ENCODE results near the gene PSMD9. TPM values are rescaled to one million over a fixed set of nuclear protein-coding genes. Genes with fewer than 3 reads are reported as not detected.

The PSMD9 gene
- total and polyA plus RNA-seq, 12 donors = 13.6 to 117 (median 34.4) TPM

DNA sequence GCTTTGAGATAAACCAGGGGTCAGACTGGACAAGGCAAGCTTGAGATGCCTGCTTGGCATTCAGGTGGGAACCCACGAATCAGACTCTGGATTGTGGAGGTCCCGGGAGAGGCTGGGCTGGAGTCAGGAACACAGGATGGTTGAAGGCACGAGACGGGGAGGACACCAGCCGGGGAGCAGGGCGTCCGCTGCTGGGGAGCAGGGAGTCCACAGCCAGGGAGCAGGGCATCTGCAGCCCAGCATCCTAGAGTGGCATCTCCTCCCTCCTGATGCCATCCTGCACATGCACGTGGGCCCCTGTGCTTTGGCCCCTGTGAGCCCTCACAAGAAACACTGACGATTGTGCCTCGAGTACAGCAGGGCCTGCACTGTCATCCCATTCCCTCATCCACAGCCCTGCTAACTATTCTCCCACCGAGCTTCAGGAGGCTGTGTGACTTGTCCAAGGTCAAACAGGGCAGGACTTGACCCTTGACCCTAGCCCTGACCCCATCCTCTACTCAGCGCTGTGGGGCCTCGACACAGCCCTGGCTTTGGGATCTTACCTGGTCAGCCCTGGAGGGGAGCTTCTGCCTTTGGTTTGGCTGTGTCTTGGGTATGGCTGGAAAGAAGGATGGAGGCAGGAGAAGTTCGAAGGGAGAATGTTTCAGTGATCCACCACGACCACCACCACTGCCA is 74.9 kb downstream of the PSMD9 start:
- Histone ChIP-seq H3K4me3 (no peak overlapping the region), H3K9me3 (no peaks in the 10 kb centered on the region), H3K27me3 (no peaks in the 10 kb centered on the region), H3K27ac (no peak overlapping the region), H3K36me3 (peaks cover 0 to 5% (median 0%) of the 10 kb centered on the region in 9 donors), H3K4me1 (peaks cover 0 to 14% (median 2%) of the 10 kb centered on the region in 9 donors)
- TF ChIP-seq, protein P1, sequence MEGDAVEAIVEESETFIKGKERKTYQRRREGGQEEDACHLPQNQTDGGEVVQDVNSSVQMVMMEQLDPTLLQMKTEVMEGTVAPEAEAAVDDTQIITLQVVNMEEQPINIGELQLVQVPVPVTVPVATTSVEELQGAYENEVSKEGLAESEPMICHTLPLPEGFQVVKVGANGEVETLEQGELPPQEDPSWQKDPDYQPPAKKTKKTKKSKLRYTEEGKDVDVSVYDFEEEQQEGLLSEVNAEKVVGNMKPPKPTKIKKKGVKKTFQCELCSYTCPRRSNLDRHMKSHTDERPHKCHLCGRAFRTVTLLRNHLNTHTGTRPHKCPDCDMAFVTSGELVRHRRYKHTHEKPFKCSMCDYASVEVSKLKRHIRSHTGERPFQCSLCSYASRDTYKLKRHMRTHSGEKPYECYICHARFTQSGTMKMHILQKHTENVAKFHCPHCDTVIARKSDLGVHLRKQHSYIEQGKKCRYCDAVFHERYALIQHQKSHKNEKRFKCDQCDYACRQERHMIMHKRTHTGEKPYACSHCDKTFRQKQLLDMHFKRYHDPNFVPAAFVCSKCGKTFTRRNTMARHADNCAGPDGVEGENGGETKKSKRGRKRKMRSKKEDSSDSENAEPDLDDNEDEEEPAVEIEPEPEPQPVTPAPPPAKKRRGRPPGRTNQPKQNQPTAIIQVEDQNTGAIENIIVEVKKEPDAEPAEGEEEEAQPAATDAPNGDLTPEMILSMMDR (IDR thresholded peaks at IDR 0.05) = no peak
- WGBS, 2 donors = 85 to 90% methylated on average over 15 of the region's 15 CpGs
- DNase-seq (no peak), ATAC-seq (peak in 1 of 8 donors; percentile 15)
- intact Hi-C loops (cut with DNase I) = loop anchor here in 1 of 10 donors (10.0 kb wide), 1 partner anchor 61 kb away; the partner anchor contains the start of gene BCL7A

DNA sequence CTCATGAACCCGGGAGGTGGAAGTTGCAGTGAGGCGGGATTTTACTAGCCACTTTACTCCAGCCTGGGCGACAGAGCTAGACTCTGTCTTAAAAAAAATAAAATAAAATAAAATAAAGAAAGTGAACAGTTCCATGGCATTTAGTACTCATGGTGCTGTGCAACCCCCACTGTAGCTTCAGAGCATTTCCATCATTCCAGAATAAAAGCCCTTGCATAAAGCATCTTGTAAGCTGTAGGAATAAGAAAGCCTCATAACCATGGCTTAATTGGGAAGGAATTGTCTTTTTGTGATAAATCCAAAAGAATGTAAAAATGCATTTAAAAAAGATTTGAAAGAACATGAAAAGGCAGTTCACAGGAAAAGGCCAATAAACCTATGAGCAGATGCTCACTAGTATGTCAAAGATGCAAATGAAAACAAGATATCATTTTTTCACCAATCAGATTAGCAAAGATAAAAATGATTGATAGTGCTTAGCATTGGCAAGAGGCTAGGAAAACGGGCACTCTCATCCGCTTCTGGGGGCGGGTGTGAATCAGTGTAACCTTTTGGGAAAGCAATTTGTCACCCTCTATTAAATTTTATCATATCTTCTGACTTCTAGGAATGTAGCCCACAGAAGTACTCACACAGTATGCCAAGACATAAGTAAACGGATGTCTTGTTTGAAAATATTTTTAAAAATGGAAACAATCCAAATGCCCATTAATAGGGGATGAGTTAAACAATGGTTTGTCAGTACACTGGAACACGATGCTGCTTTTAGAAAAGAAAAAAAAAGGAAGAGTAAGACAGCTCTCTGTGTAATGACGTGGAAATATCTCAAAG is 76.4 kb downstream of the PSMD9 start:
- ATAC-seq (peak in 3 of 8 donors; percentile 6 to 50 (median 17)), DNase-seq (no peak)
- Histone ChIP-seq H3K27ac (no peak overlapping the region), H3K4me3 (no peak overlapping the region), H3K4me1 (peaks cover 0 to 14% (median 4%) of the 10 kb centered on the region in 9 donors), H3K36me3 (peaks cover 0 to 7% (median 0%) of the 10 kb centered on the region in 9 donors), H3K9me3 (no peaks in the 10 kb centered on the region), H3K27me3 (no peaks in the 10 kb centered on the region)
- TF ChIP-seq, protein P1 (IDR thresholded peaks at IDR 0.05) = no peak
- 47 to 50% methylated on average over 9 of the region's 9 CpGs for WGBS, 2 donors
- intact Hi-C loops (cut with DNase I) = loop anchor here in 2 of 10 donors (5.0 to 10.0 kb wide), 2 partner anchors 57 to 60 kb away; partner anchors contain the start of gene BCL7A (in 2 of the 2)

DNA sequence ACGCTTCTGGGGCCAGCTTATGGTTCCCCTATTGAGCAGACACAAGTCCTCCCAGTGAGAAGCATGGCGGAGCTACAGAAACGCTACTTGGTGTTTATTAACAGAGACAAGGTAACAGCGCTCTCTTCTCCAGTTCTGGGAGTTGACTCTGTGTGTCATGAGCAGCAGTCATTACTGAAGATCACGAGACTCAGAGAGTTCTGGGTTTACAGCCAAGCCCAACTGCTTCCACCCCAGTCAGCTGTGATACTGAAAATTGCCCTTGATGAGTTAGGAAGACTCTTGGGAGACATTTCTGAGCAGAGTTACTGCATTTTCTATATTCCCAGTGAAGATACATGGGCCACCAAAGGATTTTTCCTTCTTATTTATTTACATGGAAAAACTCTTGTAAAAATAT is 78.4 kb downstream of the PSMD9 start:
- ATAC-seq = peak; percentile 56 to 91 (median 78)
- intact Hi-C loops (cut with DNase I) = loop anchor here in 2 of 10 donors (5.0 to 10.0 kb wide), 2 partner anchors 55 to 58 kb away; partner anchors contain the start of gene BCL7A (in 2 of the 2)
- H3K4me3 ChIP-seq = no peak overlapping the region
- H3K36me3 ChIP-seq = peaks cover 0 to 7% (median 0%) of the 10 kb centered on the region in 9 donors
- WGBS, 2 donors = 61 to 75% methylated on average over 5 of the region's 5 CpGs
- peak in 1 of 2 donors; percentile 35 for DNase-seq
- TF ChIP-seq, protein P1 (IDR thresholded peaks at IDR 0.05) = no peak
- H3K27me3 ChIP-seq = no peaks in the 10 kb centered on the region
- no peaks in the 10 kb centered on the region for H3K9me3 ChIP-seq
- peaks cover 0 to 25% (median 12%) of the 10 kb centered on the region in 9 donors for H3K4me1 ChIP-seq
- peak overlapping the region in 9 of 10 donors; percentile 30 to 88 (median 75) for H3K27ac ChIP-seq

Other genes starting within 250 kb of the PSMD9 start
- gene MORN3, start 219.1 kb upstream of the PSMD9 start, total RNA-seq = under 1 TPM in 5 of 10 donors, not detected in 5; 0.17 to 0.28 (median 0.18) TPM
- gene MORN3, start 219.1 kb upstream of the PSMD9 start, polyA plus RNA-seq = under 1 TPM; 0.15 to 0.19 TPM
- gene TMEM120B, start 176.0 kb upstream of the PSMD9 start, total RNA-seq = 10 to 100 TPM in 2 of 10 donors, 1 to 10 TPM in 8; 5.3 to 12.3 (median 7.3) TPM
- 10 to 100 TPM in 1 of 2 donors, 1 to 10 TPM in 1; 7.7 to 12.7 TPM for gene TMEM120B, start 176.0 kb upstream of the PSMD9 start, polyA plus RNA-seq
- 10 to 100 TPM; 19.8 to 45.6 (median 27.2) TPM for gene RHOF, start 95.1 kb upstream of the PSMD9 start, total RNA-seq
- gene RHOF, start 95.1 kb upstream of the PSMD9 start, polyA plus RNA-seq = 10 to 100 TPM; 16.5 to 16.6 TPM
- gene SETD1B, start 84.8 kb upstream of the PSMD9 start, total RNA-seq = 10 to 100 TPM; 10.3 to 14.8 (median 11.2) TPM
- 10 to 100 TPM in 1 of 2 donors, 1 to 10 TPM in 1; 2.8 to 11.9 TPM for gene SETD1B, start 84.8 kb upstream of the PSMD9 start, polyA plus RNA-seq
- gene HPD, start 29.9 kb upstream of the PSMD9 start, total RNA-seq = 1 to 10 TPM in 6 of 10 donors, under 1 TPM in 4; 0.24 to 3.4 (median 1.2) TPM
- 1 to 10 TPM; 1.0 to 1.3 TPM for gene HPD, start 29.9 kb upstream of the PSMD9 start, polyA plus RNA-seq
- 1 to 10 TPM in 7 of 10 donors, under 1 TPM in 3; 0.52 to 4.6 (median 1.9) TPM for gene CFAP251, start 29.8 kb downstream of the PSMD9 start, total RNA-seq
- 1 to 10 TPM in 1 of 2 donors, under 1 TPM in 1; 0.66 to 1.0 TPM for gene CFAP251, start 29.8 kb downstream of the PSMD9 start, polyA plus RNA-seq
- gene BCL7A, start 133.1 kb downstream of the PSMD9 start, total RNA-seq = 10 to 100 TPM; 13.2 to 25.7 (median 16.2) TPM
- gene BCL7A, start 133.1 kb downstream of the PSMD9 start, polyA plus RNA-seq = 1 to 10 TPM; 3.4 to 4.9 TPM
- 10 to 100 TPM; 17.3 to 37.9 (median 20.9) TPM for gene MLXIP, start 190.0 kb downstream of the PSMD9 start, total RNA-seq
- gene MLXIP, start 190.0 kb downstream of the PSMD9 start, polyA plus RNA-seq = 10 to 100 TPM; 11.5 to 26.6 TPM

Measured in heart right ventricle (tissue), 16 donors.